ENCODE data around the gene NPR2. TPM values are rescaled to one million over a fixed set of nuclear protein-coding genes. Genes with fewer than 3 reads are reported as not detected.

NPR2 gene
- total and polyA plus RNA-seq, 2 donors (not counting 3 experiments of a cell fraction or from before 2014, with no cell fraction given), result 16.4 to 25.6 TPM

GRCh38 chr9:35852876-35853865 lies 61.8 kb downstream of the NPR2 start:
- dilution Hi-C loops (cut with MboI; ENCODE audit: extremely low pct_ligation_motif_present, low sequenced_read_pairs), result no loop called here
- BruUV-seq (replicated peaks), result no TSS peak
- no peaks in the 10 kb centered on the region for H3K79me2 ChIP-seq (ENCODE audit: control insufficient read depth, insufficient read depth, low read length)

More at GRCh38 chr9:35852876-35853865, 61.8 kb downstream of the NPR2 start:
- H3K9me3 ChIP-seq (replicated peaks; ENCODE audit: control insufficient read depth, insufficient read depth, low read length), result no peaks in the 10 kb centered on the region
- TF ChIP-seq MAX (IDR thresholded peaks at IDR 0.05; ENCODE audit: insufficient read depth, insufficient read length), result no peak
- no peak for TF ChIP-seq POLR2AphosphoS5 (IDR thresholded peaks at IDR 0.05; ENCODE audit: insufficient read depth, low read depth, low read length)
- no peak for TF ChIP-seq CTCF (IDR thresholded peaks at IDR 0.05; ENCODE audit: extremely low read depth in 1 of 2, insufficient read depth in 1 of 2, low read depth in 1 of 2, low read length in 2 of 2)
- TF ChIP-seq POLR2A (IDR thresholded peaks at IDR 0.05; ENCODE audit: low read depth, low read length), result no peak
- no peak for TF ChIP-seq GATA2 (IDR thresholded peaks at IDR 0.05; ENCODE audit: insufficient read depth, insufficient read length, low read depth, low read length)
- H3K36me3 ChIP-seq (ENCODE audit: control insufficient read depth in 2 of 2, extremely low read depth in 1 of 2, insufficient read depth in 2 of 2, low read length in 2 of 2), result no peaks in the 10 kb centered on the region
- no peak overlapping the region for H2AFZ ChIP-seq (ENCODE audit: low read depth, low read length)
- H3K4me3 ChIP-seq (replicated peaks in 1 of 3; ENCODE audit: insufficient read depth in 1 of 3, low read depth in 1 of 3, low read length in 3 of 3), result no peak overlapping the region
- POLR2A ChIA-PET, result no interaction called here
- intact Hi-C loops (cut with micrococcal nuclease), result no loop called here
- DNase-seq (ENCODE audit: low read depth, low spot score) (no peak), FAIRE-seq (no peak)
- no peaks in the 10 kb centered on the region for H4K20me1 ChIP-seq (replicated peaks; ENCODE audit: control insufficient read depth, extremely low read depth, insufficient read depth, low read length)
- peaks cover 22 to 36% of the 10 kb centered on the region in 2 experiments for H3K27me3 ChIP-seq (ENCODE audit: control insufficient read depth in 2 of 2, insufficient read depth in 2 of 2, low read length in 2 of 2)
- no peaks in the 10 kb centered on the region for H3K4me1 ChIP-seq (ENCODE audit: control insufficient read depth, extremely low read depth, insufficient read depth, low read length)
- CTCF ChIA-PET, result interaction anchor here (1.3 to 1.4 kb wide), 1 partner anchor 29 kb away, joined by 5 read pairs; no protein-coding TSS in a partner anchor
- no peak overlapping the region for H3K27ac ChIP-seq (ENCODE audit: insufficient read depth, low read depth, low read length)
- H3K9ac ChIP-seq (replicated peaks; ENCODE audit: extremely low read depth, insufficient read depth, low read length), result no peak overlapping the region
- H3K4me2 ChIP-seq (ENCODE audit: insufficient read depth, low read length), result no peak overlapping the region
- H3K9me1 ChIP-seq (replicated peaks; ENCODE audit: control insufficient read depth, extremely low read depth, insufficient read depth, low read length), result no peaks in the 10 kb centered on the region
